A673 (cell line): ENCODE results near the gene PPP4R3B.

Experiments
- CTCF ChIP-seq: fragments of 300-800, 200-600 bp; sonication (generic); conservative IDR thresholded peaks from 2 replicates; pipeline ENCODE4 v1.5.1; 2017; ENCODE audit warnings: low read depth, mild to moderate bottlenecking, antibody characterized with exemption, low read length, moderate library complexity, mixed read lengths
- EZH2 ChIP-seq: fragments of 200-600 bp; sonication (generic); IDR thresholded peaks from 2 replicates; pipeline ENCODE4 v1.6.1; 2017; ENCODE audit warnings: borderline replicate concordance, low read depth, mild to moderate bottlenecking, mixed read lengths, antibody characterized with exemption, low read length; ENCODE audit not compliant: poor library complexity, severe bottlenecking

- TF ChIP-seq CTCF (no peak), EZH2 (no peak)
Observed at GRCh38 chr2:55601849-55602248, 15.6 kb downstream of the PPP4R3B start.
